GM20000 (cell line): ENCODE results near the gene RGCC.
A peak's percentile ranks its signal among the peaks of the same experiment; 100 is the strongest.
"Not testable (repeated sequence)": the region's sequence is repeated elsewhere in the genome, so short reads cannot be mapped to it uniquely, and the experiment has no call there.

ENCODE experiments used
- DNase-seq: peaks from one replicate; pipeline ENCODE4 v3.0.0; 2012; ENCODE audit warnings: low spot score
- TF ChIP-seq, protein P1 (sequence below): IDR thresholded peaks from 2 replicates; pipeline ENCODE4 v1.5.1; 2012; ENCODE audit warnings: mild to moderate bottlenecking, control low read depth; ENCODE audit errors: extremely low read depth, missing control alignments

RGCC gene

DNA sequence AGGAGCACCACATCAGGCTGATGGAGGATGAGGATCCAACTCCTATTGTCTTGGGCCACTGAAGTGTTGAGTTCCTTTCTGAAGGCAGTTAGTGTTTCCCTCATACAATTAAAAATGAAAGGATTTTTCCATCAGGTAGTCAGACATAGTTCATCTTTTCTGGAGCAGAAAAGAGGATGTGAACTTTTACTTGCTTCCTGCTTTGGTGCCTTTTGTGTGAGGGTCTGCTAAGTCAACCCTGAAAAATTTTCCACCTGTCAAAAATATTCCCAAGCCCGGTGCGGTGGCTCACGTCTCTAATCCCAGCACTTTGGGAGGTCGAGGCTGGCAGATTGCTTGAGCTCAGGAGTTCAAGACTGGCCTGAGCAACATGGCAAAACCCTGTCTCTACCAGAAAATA lies 43.9 kb downstream of the RGCC start:
- TF ChIP-seq, protein P1, sequence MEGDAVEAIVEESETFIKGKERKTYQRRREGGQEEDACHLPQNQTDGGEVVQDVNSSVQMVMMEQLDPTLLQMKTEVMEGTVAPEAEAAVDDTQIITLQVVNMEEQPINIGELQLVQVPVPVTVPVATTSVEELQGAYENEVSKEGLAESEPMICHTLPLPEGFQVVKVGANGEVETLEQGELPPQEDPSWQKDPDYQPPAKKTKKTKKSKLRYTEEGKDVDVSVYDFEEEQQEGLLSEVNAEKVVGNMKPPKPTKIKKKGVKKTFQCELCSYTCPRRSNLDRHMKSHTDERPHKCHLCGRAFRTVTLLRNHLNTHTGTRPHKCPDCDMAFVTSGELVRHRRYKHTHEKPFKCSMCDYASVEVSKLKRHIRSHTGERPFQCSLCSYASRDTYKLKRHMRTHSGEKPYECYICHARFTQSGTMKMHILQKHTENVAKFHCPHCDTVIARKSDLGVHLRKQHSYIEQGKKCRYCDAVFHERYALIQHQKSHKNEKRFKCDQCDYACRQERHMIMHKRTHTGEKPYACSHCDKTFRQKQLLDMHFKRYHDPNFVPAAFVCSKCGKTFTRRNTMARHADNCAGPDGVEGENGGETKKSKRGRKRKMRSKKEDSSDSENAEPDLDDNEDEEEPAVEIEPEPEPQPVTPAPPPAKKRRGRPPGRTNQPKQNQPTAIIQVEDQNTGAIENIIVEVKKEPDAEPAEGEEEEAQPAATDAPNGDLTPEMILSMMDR, result no peak
- no peak for DNase-seq

DNA sequence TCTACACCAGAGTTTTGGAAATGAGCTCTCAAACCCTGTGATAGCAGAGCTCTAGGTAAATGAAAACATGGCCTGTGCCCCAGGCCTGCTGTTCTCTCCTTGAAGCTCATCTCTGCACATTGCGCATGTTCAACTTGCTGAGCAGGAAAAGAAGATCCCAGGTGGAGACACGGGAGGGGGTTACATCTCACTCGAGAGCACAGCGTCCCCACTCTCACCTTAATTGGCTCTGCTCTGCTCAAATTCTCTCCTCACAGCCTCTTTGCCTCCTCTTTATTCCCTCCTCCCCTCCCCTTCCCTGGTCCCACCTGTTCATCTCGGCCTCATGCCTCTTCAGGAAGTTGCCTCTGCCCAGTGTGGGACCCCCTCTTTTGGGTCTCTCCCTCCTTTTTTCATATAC lies 44.7 kb downstream of the RGCC start:
- TF ChIP-seq, protein P1, result no peak

DNA sequence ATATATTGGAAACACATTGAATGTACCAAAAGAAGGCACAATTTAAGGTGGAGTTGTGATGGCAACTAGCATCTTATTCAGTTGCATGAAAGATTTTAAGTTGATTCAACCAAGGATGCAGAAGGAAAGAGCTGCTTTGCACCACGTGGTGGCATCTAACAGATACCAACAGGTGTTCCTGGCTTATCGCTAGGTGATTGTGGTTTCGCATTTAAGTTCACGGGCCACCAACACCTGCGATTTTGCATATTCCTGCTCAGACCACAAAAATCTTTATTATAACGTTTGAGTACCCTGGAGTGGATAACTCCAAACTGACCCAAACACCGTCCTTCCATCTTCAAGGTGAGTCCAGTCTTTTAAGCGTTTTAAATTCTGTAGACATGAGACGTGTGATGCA lies 45.3 kb downstream of the RGCC start:
- peak; percentile 37 for DNase-seq
- TF ChIP-seq, protein P1, result no peak

More for the DNA sequence above, 44.7 kb downstream of the RGCC start:
- no peak for DNase-seq

DNA sequence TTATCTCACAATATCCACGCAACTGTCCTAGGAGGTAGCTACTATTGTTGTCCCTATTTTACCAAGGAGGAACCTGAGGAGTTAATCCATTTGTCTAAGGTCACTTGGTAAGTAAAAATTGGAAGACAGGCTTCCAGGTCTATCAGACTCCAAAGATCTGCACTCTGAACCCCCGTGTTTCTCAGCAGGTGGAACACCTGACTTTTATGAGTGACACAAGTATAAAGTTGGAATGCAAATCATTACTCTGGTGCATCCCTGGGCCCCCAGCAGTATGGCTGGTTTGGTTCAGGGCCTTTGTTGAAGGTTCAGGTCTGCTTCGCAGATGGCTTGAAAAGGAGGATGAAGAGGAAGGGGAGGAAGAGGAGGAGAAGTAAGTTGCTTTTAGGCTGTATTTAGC lies 46.0 kb downstream of the RGCC start:
- no peak for DNase-seq
- TF ChIP-seq, protein P1, result no peak

DNA sequence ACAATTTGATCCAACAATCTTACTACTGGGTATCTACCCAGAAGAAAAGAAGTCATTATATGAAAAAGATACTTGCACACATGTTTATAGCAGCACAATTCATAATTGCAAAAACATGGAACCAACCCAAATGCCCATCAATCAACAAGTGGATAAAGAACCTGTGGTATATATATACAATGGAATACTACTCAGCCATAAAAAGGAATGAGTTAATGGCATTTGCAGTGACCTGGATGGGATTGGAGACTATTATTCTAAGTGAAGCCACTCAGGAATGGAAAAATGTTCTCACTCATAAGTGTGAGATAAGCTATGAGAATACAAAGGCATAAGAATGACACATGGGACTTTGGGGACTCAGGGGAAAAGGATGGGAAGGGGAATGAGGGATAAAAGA lies 47.3 kb downstream of the RGCC start:
- not testable (repeated sequence) for DNase-seq

DNA sequence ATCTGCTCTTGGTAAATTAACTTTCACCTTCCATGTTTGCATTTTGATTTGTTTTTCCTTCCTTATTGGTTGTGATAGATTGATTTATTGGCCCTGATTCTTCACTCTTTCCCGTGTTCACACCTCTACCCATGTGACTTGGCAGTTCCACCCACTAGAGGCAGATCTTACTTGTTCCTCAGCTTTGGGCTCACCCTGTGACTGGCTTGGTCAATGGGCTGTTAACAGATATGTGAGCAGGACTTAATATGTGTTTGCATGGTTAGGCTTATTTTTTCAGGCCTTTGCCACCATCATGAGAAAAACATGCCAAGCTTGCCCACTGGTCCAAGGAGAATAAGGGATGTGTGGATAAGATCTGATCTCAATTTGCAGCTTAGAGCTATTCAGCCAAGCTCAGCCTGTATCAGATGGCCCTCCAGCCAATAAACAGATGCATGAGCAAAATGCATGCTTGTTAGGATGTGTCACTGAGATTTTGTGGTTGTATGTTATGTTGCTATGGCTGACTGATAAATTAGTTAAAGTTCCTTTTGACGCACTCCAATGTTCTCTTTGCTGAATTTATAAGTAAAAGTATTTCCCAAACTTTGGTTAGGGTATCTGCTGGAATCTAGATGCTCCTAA lies 48.0 kb downstream of the RGCC start:
- TF ChIP-seq, protein P1, result no peak
- DNase-seq, result no peak

DNA sequence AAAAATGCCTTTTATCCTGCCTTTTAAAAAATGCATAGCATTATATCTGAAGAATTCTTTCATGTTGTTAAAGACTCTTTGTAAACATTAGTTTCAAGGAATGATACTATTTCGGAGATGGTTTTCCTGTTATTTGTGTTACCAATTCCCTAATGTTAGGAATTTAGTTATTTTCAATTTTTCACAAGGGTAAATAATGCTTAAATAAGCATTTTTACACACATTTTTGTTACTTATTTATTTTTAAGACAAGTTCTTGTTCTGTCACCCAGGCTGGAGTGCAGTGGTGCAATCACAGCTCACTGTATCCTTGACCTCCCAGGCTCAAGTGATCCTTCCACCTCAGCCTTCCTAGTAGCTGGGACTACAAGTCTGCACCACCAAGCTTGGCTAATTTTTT lies 49.0 kb downstream of the RGCC start:
- TF ChIP-seq, protein P1, result no peak
- no peak for DNase-seq

DNA sequence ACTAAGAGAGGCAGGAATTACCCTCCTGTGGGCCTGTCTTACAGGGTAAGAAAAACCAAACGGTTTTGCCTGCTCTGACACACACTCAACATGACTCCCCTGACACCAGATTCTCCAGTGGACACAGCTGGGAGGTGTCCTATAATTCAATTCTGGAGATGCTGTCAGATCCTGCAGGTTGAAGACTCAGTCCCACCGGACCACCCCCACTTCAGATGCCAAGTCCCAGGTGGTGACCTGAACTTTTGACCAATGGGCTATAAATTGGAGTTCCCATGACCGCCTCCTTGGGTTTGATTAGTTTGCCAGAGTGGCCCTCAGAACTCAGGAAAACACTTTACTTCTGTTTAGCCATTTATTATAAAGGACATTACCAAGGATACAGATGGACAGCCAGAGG lies 52.6 kb downstream of the RGCC start:
- TF ChIP-seq, protein P1, result no peak
- no peak for DNase-seq
